SK-N-SH treated with all-trans-retinoic acid at 6 μM for 48 hours (cell line): ENCODE results near the gene CSRNP3.
A peak's percentile ranks its signal among the peaks of the same experiment; 100 is the strongest.

Experiments used
- ATAC-seq: fragments of 200-7000 bp; cut with Tn5 transposase; 3 replicates; pipeline ENCODE4 v1.9.1; 2020; ENCODE audit warnings: mild to moderate bottlenecking, moderate library complexity
- ARNTL ChIP-seq: fragments of 450-650 bp; formaldehyde crosslinking; IDR thresholded peaks from 2 replicates; pipeline ENCODE4 v1.5.0; 2020; ENCODE audit warnings: low read depth, mild to moderate bottlenecking, moderate library complexity, borderline replicate concordance
- BACH2 ChIP-seq: fragments of 250-450 bp; sonication (Bioruptor Pico); IDR thresholded peaks from 2 replicates; pipeline ENCODE4 v1.9.0; 2021; ENCODE audit warnings: mild to moderate bottlenecking, borderline replicate concordance
- CREB5 ChIP-seq: fragments of 250-450 bp; sonication (Bioruptor Pico); IDR thresholded peaks from 2 replicates; pipeline ENCODE4 v1.5.1; 2020; ENCODE audit warnings: low read depth, mild to moderate bottlenecking, moderate library complexity
- CSDC2 ChIP-seq: fragments of 250-450 bp; sonication (Bioruptor Pico); IDR thresholded peaks from 2 replicates; pipeline ENCODE4 v1.5.0; 2020; ENCODE audit warnings: mild to moderate bottlenecking, moderate library complexity
- CSRNP3 ChIP-seq: fragments of 250-450 bp; sonication (Bioruptor Pico); IDR thresholded peaks from 2 replicates; pipeline ENCODE4 v1.5.1; 2021; ENCODE audit warnings: mild to moderate bottlenecking, moderate library complexity
- ESRRG ChIP-seq: fragments of 250-450 bp; sonication (Bioruptor Pico); IDR thresholded peaks from 2 replicates; pipeline ENCODE4 v1.6.1; 2021; ENCODE audit warnings: mild to moderate bottlenecking
- GLIS3 ChIP-seq: fragments of 250-450 bp; sonication (Bioruptor Pico); IDR thresholded peaks from 2 replicates; pipeline ENCODE4 v1.5.0; 2020; ENCODE audit warnings: mild to moderate bottlenecking, moderate library complexity
- ISL1 ChIP-seq: fragments of 250-450 bp; sonication (Bioruptor Pico); IDR thresholded peaks from 2 replicates; pipeline ENCODE4 v2.1.2; 2022; ENCODE audit warnings: mild to moderate bottlenecking, moderate library complexity
- OSR1 ChIP-seq: fragments of 250-450 bp; sonication (Bioruptor Pico); IDR thresholded peaks from 2 replicates; pipeline ENCODE4 v1.8.0; 2022; ENCODE audit warnings: moderate library complexity, mild to moderate bottlenecking, inconsistent platforms
- PATZ1 ChIP-seq: fragments of 250-450 bp; sonication (Bioruptor Pico); IDR thresholded peaks from 2 replicates; pipeline ENCODE4 v1.8.0; 2020; ENCODE audit warnings: mild to moderate bottlenecking, moderate library complexity, borderline replicate concordance
- POU6F1 ChIP-seq: fragments of 250-450 bp; sonication (Bioruptor Pico); IDR thresholded peaks from 2 replicates; pipeline ENCODE4 v1.8.0; 2021; ENCODE audit warnings: low read depth, mild to moderate bottlenecking, moderate library complexity, borderline replicate concordance
- PPARA ChIP-seq: fragments of 250-450 bp; sonication (Bioruptor Pico); IDR thresholded peaks from 2 replicates; pipeline ENCODE4 v1.5.0; 2020; ENCODE audit warnings: mild to moderate bottlenecking, borderline replicate concordance
- RARB ChIP-seq: fragments of 250-450 bp; sonication (Bioruptor Pico); IDR thresholded peaks from 2 replicates; pipeline ENCODE4 v1.8.0; 2021; ENCODE audit warnings: mild to moderate bottlenecking, moderate library complexity
- SNAI2 ChIP-seq: fragments of 250-450 bp; sonication (Bioruptor Pico); IDR thresholded peaks from 2 replicates; pipeline ENCODE4 v1.5.0; 2020; ENCODE audit warnings: mild to moderate bottlenecking, moderate library complexity
- TCF4 ChIP-seq: fragments of 250-450 bp; sonication (Bioruptor Pico); IDR thresholded peaks from 2 replicates; pipeline ENCODE4 v1.8.0; 2021; ENCODE audit warnings: mild to moderate bottlenecking, moderate library complexity, borderline replicate concordance
- TOX ChIP-seq: fragments of 250-450 bp; sonication (Bioruptor Pico); IDR thresholded peaks from 2 replicates; pipeline ENCODE4 v1.8.0; 2021; ENCODE audit warnings: mild to moderate bottlenecking, moderate library complexity, borderline replicate concordance
- TSHZ2 ChIP-seq: fragments of 250-450 bp; sonication (Bioruptor Pico); IDR thresholded peaks from 2 replicates; pipeline ENCODE4 v1.5.0; 2020; ENCODE audit warnings: mild to moderate bottlenecking, moderate library complexity
- ZC3H10 ChIP-seq: fragments of 250-450 bp; sonication (Bioruptor Pico); IDR thresholded peaks from 2 replicates; pipeline ENCODE4 v1.5.1; 2021; ENCODE audit warnings: mild to moderate bottlenecking, moderate library complexity
- ZFP3 ChIP-seq: fragments of 250-450 bp; sonication (Bioruptor Pico); IDR thresholded peaks from 2 replicates; pipeline ENCODE4 v1.5.0; 2020; ENCODE audit warnings: mild to moderate bottlenecking, moderate library complexity
- ZFP30 ChIP-seq: fragments of 450-650 bp; formaldehyde crosslinking; IDR thresholded peaks from 2 replicates; pipeline ENCODE4 v1.5.0; 2022; ENCODE audit warnings: mild to moderate bottlenecking, moderate library complexity
- ZNF70 ChIP-seq: fragments of 450-650 bp; formaldehyde crosslinking; IDR thresholded peaks from 2 replicates; pipeline ENCODE4 v1.5.0; 2020; ENCODE audit warnings: mild to moderate bottlenecking, moderate library complexity
- ZNF8 ChIP-seq: fragments of 450-650 bp; formaldehyde crosslinking; IDR thresholded peaks from 2 replicates; pipeline ENCODE4 v1.5.0; 2020; ENCODE audit warnings: mild to moderate bottlenecking, moderate library complexity

Gene CSRNP3

GRCh38 chr2:165469417-165469816 lies at the start of gene CSRNP3:
TSS of gene CSRNP3 (plus strand) at chr2:165469698. CDS start at chr2:165595066, 125,368 bp downstream.
- no peak for TF ChIP-seq ARNTL (CRISPR knock-in tag)
- no peak for TF ChIP-seq ZFP3
- no peak for TF ChIP-seq GLIS3 (CRISPR knock-in tag)
- TF ChIP-seq RARB (CRISPR knock-in tag) = no peak
- no peak for TF ChIP-seq TCF4
- no peak for TF ChIP-seq ZC3H10 (CRISPR knock-in tag)
- TF ChIP-seq ISL1 = no peak
- no peak for TF ChIP-seq CSRNP3 (CRISPR knock-in tag)
- no peak for TF ChIP-seq ZFP30 (CRISPR knock-in tag)
- TF ChIP-seq ZNF70 = no peak
- TF ChIP-seq BACH2 (CRISPR knock-in tag) = no peak
- no peak for TF ChIP-seq PATZ1 (CRISPR knock-in tag)
- TF ChIP-seq OSR1 (CRISPR knock-in tag) = no peak
- TF ChIP-seq CSDC2 (CRISPR knock-in tag) = no peak
- no peak for TF ChIP-seq CREB5 (CRISPR knock-in tag)
- TF ChIP-seq ESRRG (CRISPR knock-in tag) = no peak
- TF ChIP-seq TOX (CRISPR knock-in tag) = no peak
- ATAC-seq = peak; percentile 100

GRCh38 chr2:165420231-165420630 lies 49.3 kb upstream of the CSRNP3 start:
- no peak for ATAC-seq
- TF ChIP-seq RARB (CRISPR knock-in tag) (no peak), PATZ1 (CRISPR knock-in tag) (no peak), GLIS3 (CRISPR knock-in tag) (no peak), OSR1 (CRISPR knock-in tag) (no peak), TCF4 (no peak), ZNF8 (CRISPR knock-in tag) (no peak), CSRNP3 (CRISPR knock-in tag) (no peak), ZNF70 (no peak), ZFP30 (CRISPR knock-in tag) (no peak), BACH2 (CRISPR knock-in tag) (no peak), ISL1 (no peak), SNAI2 (no peak), TSHZ2 (CRISPR knock-in tag) (no peak), POU6F1 (CRISPR knock-in tag) (no peak), PPARA (CRISPR knock-in tag) (no peak), ARNTL (CRISPR knock-in tag) (no peak), CREB5 (CRISPR knock-in tag) (no peak), TOX (CRISPR knock-in tag) (no peak)
